CD14-positive monocyte (primary cell): Measurements from ENCODE around the gene GLP2R. TPM values are rescaled to one million over a fixed set of nuclear protein-coding genes. Genes with fewer than 3 reads are reported as not detected.

Source experiments
- DNase-seq, 3 donors: peaks; one replicate each; pipeline ENCODE4 v3.0.0-alpha.2; 2011 to 2022
- H2AFZ ChIP-seq: 2 replicates; pipeline ENCODE4 v1.6.0; 2012; ENCODE audit warnings: mild to moderate bottlenecking, low read depth, low read length, inconsistent platforms; ENCODE audit not compliant: insufficient read depth, poor library complexity, severe bottlenecking
- H3K27ac ChIP-seq, 2 donors: 1 replicate in 1 of 2; 2 replicates in 1 of 2; pipeline ENCODE4 v1.5.1; 2012 to 2013; ENCODE audit warnings: low read length in 2 of 2, control low read depth in 1 of 2, inconsistent platforms in 1 of 2, low read depth in 1 of 2, mild to moderate bottlenecking in 1 of 2
- H3K27me3 ChIP-seq, 2 donors: one replicate each; pipeline versions ENCODE4 v1.6.0 to v1.6.1; 2011 to 2013; ENCODE audit warnings: low read length in 2 of 2; ENCODE audit not compliant: control insufficient read depth in 2 of 2, insufficient read depth in 2 of 2
- H3K36me3 ChIP-seq, 2 donors: replicated peaks in 1 of 2; 1 replicate in 1 of 2; 2 replicates in 1 of 2; pipeline versions ENCODE4 v1.5.1 to v1.6.1; 2012 to 2013; ENCODE audit warnings: low read length in 2 of 2, control low read depth in 1 of 2, inconsistent platforms in 1 of 2, mild to moderate bottlenecking in 1 of 2; ENCODE audit not compliant: insufficient read depth in 2 of 2, control insufficient read depth in 1 of 2
- H3K4me1 ChIP-seq, 2 donors: 1 replicate in 1 of 2; 2 replicates in 1 of 2; pipeline versions ENCODE4 v1.5.1 to v1.6.1; 2012 to 2013; ENCODE audit warnings: low read length in 2 of 2, control low read depth in 1 of 2, inconsistent platforms in 1 of 2, mild to moderate bottlenecking in 1 of 2, moderate library complexity in 1 of 2; ENCODE audit not compliant: insufficient read depth in 2 of 2, control insufficient read depth in 1 of 2
- H3K4me2 ChIP-seq: replicated peaks from 2 replicates; pipeline ENCODE3; 2012; ENCODE audit warnings: low read length, moderate library complexity, mild to moderate bottlenecking; ENCODE audit not compliant: poor library complexity, severe bottlenecking; ENCODE audit errors: extremely low read depth
- H3K4me3 ChIP-seq, 3 experiments: fragments of 200-600 bp in 1 of 3; sonication (generic) in 1 of 3; replicated peaks in 1 of 3; 1 replicate in 2 of 3; 2 replicates in 1 of 3; pipeline ENCODE4 v1.5.1; 2011 to 2013; ENCODE audit warnings: low read length in 3 of 3, mild to moderate bottlenecking in 3 of 3, control low read depth in 2 of 3, low read depth in 2 of 3, inconsistent platforms in 1 of 3, moderate library complexity in 1 of 3
- H3K79me2 ChIP-seq: 2 replicates; pipeline ENCODE4 v1.6.0; 2012; ENCODE audit warnings: mild to moderate bottlenecking, control low read depth, inconsistent platforms, low read length, moderate library complexity; ENCODE audit not compliant: insufficient read depth
- H3K9ac ChIP-seq: 2 replicates; pipeline ENCODE4 v1.6.0; 2017; ENCODE audit warnings: low read length, mild to moderate bottlenecking; ENCODE audit not compliant: insufficient read depth, poor library complexity, severe bottlenecking
- H3K9me3 ChIP-seq, 2 donors: replicated peaks in 1 of 2; 1 replicate in 1 of 2; 2 replicates in 1 of 2; pipeline versions ENCODE4 v1.5.1 to v1.6.1; 2012 to 2013; ENCODE audit warnings: low read length in 2 of 2, control low read depth in 1 of 2; ENCODE audit not compliant: control insufficient read depth in 1 of 2, insufficient read depth in 1 of 2
- H4K20me1 ChIP-seq: 2 replicates; pipeline ENCODE4 v1.6.0; 2012; ENCODE audit warnings: mild to moderate bottlenecking, low read length, control low read depth, moderate library complexity; ENCODE audit not compliant: insufficient read depth
- H3K27ac Mint-ChIP-seq, 7 donors: one replicate each; pipeline ENCODE4 v1.8.0; 2020; ENCODE audit warnings: mild to moderate bottlenecking in 7 of 7, mixed read lengths in 7 of 7, moderate library complexity in 6 of 7, inconsistent platforms in 2 of 7
- H3K27me3 Mint-ChIP-seq, 3 donors: one replicate each; pipeline ENCODE4 v1.8.0; 2021 to 2022; ENCODE audit warnings: low read depth in 3 of 3, mild to moderate bottlenecking in 3 of 3, mixed read lengths in 3 of 3, moderate library complexity in 3 of 3, inconsistent platforms in 1 of 3
- H3K36me3 Mint-ChIP-seq, 2 donors: one replicate each; pipeline ENCODE4 v1.8.0; 2020; ENCODE audit warnings: mixed read lengths in 2 of 2, inconsistent platforms in 1 of 2, mild to moderate bottlenecking in 1 of 2
- H3K4me1 Mint-ChIP-seq: one replicate; pipeline ENCODE4 v1.8.0; 2020; ENCODE audit warnings: mild to moderate bottlenecking, mixed read lengths
- H3K4me3 Mint-ChIP-seq, 2 donors: one replicate each; pipeline ENCODE4 v1.8.0; 2020; ENCODE audit warnings: mild to moderate bottlenecking in 2 of 2, mixed read lengths in 2 of 2, moderate library complexity in 1 of 2
- H3K9me3 Mint-ChIP-seq, 7 donors: one replicate each; pipeline ENCODE4 v1.8.0; 2020 to 2022; ENCODE audit warnings: mixed read lengths in 7 of 7, mild to moderate bottlenecking in 6 of 7, moderate library complexity in 6 of 7, inconsistent platforms in 2 of 7
- CTCF ChIP-seq: fragments of 200-600 bp; IDR thresholded peaks from one replicate; pipeline ENCODE4 v1.8.0; 2022; ENCODE audit warnings: antibody characterized with exemption, mild to moderate bottlenecking
- WGBS: methylation state at CpG from one replicate; pipeline ENCODE4 v1.1.5; 2013; ENCODE audit warnings: missing lambda C conversion rate; ENCODE audit not compliant: insufficient coverage; 5-methylcytosine and 5-hydroxymethylcytosine counted together
- intact Hi-C, 2 donors: fragments of 100-400 bp; cut with micrococcal nuclease; formaldehyde crosslinking; loops; one replicate each; pipeline versions ENCODE4 v1.15.0 to v1.15.1; 2023
- polyA plus RNA-seq, 3 donors: library from polyadenylated mRNA; depleted of rRNA in 1 of 3; unstranded in 2 of 3; stranded (reverse) in 1 of 3; fragments of 300-500 nt in 2 of 3; fragments of >200 nt in 1 of 3; fragmentation: Illumina TruSeq in 2 of 3; gene quantifications; 1 replicate in 2 of 3; 2 replicates in 1 of 3; pipeline ENCODE4 v1.2.3, GENCODE V29; 2012 to 2021

The GLP2R gene
- polyA plus RNA-seq, 3 donors, result not detected

- Histone ChIP-seq H3K4me2 (no peak overlapping the region), H3K9ac (no peak overlapping the region), H3K9me3 (no peaks in the 10 kb centered on the region), H3K4me1 (no peaks in the 10 kb centered on the region), H3K27me3 (peaks cover 0 to 2% of the 10 kb centered on the region in 2 donors), H3K27ac (no peak overlapping the region), H3K4me3 (no peak overlapping the region), H4K20me1 (no peaks in the 10 kb centered on the region), H3K79me2 (no peaks in the 10 kb centered on the region), H2AFZ (no peak overlapping the region), H3K36me3 (no peaks in the 10 kb centered on the region)
- 88% methylated on average over 4 of the region's 4 CpGs for WGBS
- no peak for DNase-seq
- Mint-ChIP-seq H3K9me3 (peaks cover 0 to 7% (median 2%) of the 10 kb centered on the region in 7 donors), H3K4me1 (no peaks in the 10 kb centered on the region), H3K27me3 (peaks cover 0 to 4% (median 3%) of the 10 kb centered on the region in 3 donors), H3K36me3 (no peaks in the 10 kb centered on the region), H3K4me3 (no peak overlapping the region), H3K27ac (no peak overlapping the region)
- no peak for TF ChIP-seq CTCF
- intact Hi-C loops, result loop anchor here in 1 of 2 donors (10.0 kb wide), 1 partner anchor 61 kb away; no protein-coding TSS in a partner anchor
Measured at GRCh38 chr17:9805769-9806168, 20.0 kb upstream of the GLP2R start.

- no peaks in the 10 kb centered on the region for H4K20me1 ChIP-seq
- H3K4me3 ChIP-seq, result no peak overlapping the region
- no peaks in the 10 kb centered on the region for H3K4me1 ChIP-seq
- no peak overlapping the region for H3K4me2 ChIP-seq
- no peak overlapping the region for H3K9ac ChIP-seq
- H3K27me3 Mint-ChIP-seq, result peaks cover 0 to 4% (median 3%) of the 10 kb centered on the region in 3 donors
- H3K27me3 ChIP-seq, result peaks cover 0 to 2% of the 10 kb centered on the region in 2 donors
- no peak overlapping the region for H3K4me3 Mint-ChIP-seq
- H3K27ac ChIP-seq, result no peak overlapping the region
- 100% methylated on average over 1 of the region's 6 CpGs for WGBS
- no peak overlapping the region for H2AFZ ChIP-seq
- peaks cover 0 to 7% (median 2%) of the 10 kb centered on the region in 7 donors for H3K9me3 Mint-ChIP-seq
- no peaks in the 10 kb centered on the region for H3K36me3 Mint-ChIP-seq
- no peaks in the 10 kb centered on the region for H3K4me1 Mint-ChIP-seq
- no peaks in the 10 kb centered on the region for H3K36me3 ChIP-seq
- no peak for DNase-seq
- no peak for TF ChIP-seq CTCF
- no peaks in the 10 kb centered on the region for H3K79me2 ChIP-seq
- no peaks in the 10 kb centered on the region for H3K9me3 ChIP-seq
- intact Hi-C loops, result loop anchor here in 1 of 2 donors (10.0 kb wide), 1 partner anchor 62 kb away; no protein-coding TSS in a partner anchor
- H3K27ac Mint-ChIP-seq, result no peak overlapping the region
Measured at GRCh38 chr17:9806699-9807098, 19.0 kb upstream of the GLP2R start.
